Esophagus squamous epithelium (tissue), 5 donors: ENCODE measurements around the gene SLC35E2B. TPM values are rescaled to one million over a fixed set of nuclear protein-coding genes. Genes with fewer than 3 reads are reported as not detected.
"Not testable (repeated sequence)": the region's sequence is repeated elsewhere in the genome, so short reads cannot be mapped to it uniquely, and the experiment has no call there.

Source experiments
- DNase-seq: peaks from one replicate; lab custom pipeline; 2025; lab: John Stamatoyannopoulos, UW
- H3K27ac ChIP-seq, 4 donors: fragments of 200-600 bp; sonication (generic); one replicate each; pipeline ENCODE4 v1.5.1; 2016 to 2019; ENCODE audit warnings: mild to moderate bottlenecking in 1 of 4
- H3K27me3 ChIP-seq, 4 donors: fragments of 200-600 bp; sonication (generic); 1 replicate in 3 of 4; 2 replicates in 1 of 4; pipeline versions ENCODE4 v1.5.1 to v1.6.0; 2017 to 2021; ENCODE audit warnings: antibody characterized with exemption in 1 of 4
- H3K36me3 ChIP-seq, 3 donors: fragments of 200-600 bp; sonication (generic); one replicate each; pipeline ENCODE4 v1.5.1; 2016 to 2019
- H3K4me1 ChIP-seq, 3 donors: fragments of 200-600 bp; sonication (generic); one replicate each; pipeline ENCODE4 v1.5.1; 2017 to 2019
- H3K4me3 ChIP-seq, 4 donors: fragments of 200-600 bp; sonication (generic); 1 replicate in 3 of 4; 2 replicates in 1 of 4; pipeline ENCODE4 v1.5.1; 2016 to 2019; ENCODE audit warnings: mild to moderate bottlenecking in 2 of 4, moderate library complexity in 1 of 4
- H3K9me3 ChIP-seq, 3 donors: fragments of 200-600 bp; sonication (generic); one replicate each; pipeline ENCODE4 v1.5.1; 2016 to 2019
- CTCF ChIP-seq, 6 experiments: fragments of 450-650 bp in 4 of 6; fragments of 200-600 bp in 2 of 6; sonication (generic) in 2 of 6; IDR thresholded peaks; one replicate each; pipeline ENCODE4 v1.5.1; 2016 to 2019; ENCODE audit warnings: antibody characterized with exemption in 6 of 6, mild to moderate bottlenecking in 4 of 6, moderate library complexity in 4 of 6
- POLR2A ChIP-seq, 4 donors: fragments of 450-650 bp; IDR thresholded peaks; one replicate each; pipeline ENCODE4 v1.6.1; 2017; ENCODE audit warnings: antibody characterized with exemption in 4 of 4, mild to moderate bottlenecking in 4 of 4, moderate library complexity in 3 of 4
- WGBS, 2 donors: methylation state at CpG; one replicate each; pipeline ENCODE4 v1.1.5; 2018; 5-methylcytosine and 5-hydroxymethylcytosine counted together
- intact Hi-C: fragments of 100-400 bp; cut with DNase I; formaldehyde crosslinking; loops from one replicate; pipeline ENCODE4 v1.15.0; 2022
- total RNA-seq, 4 donors: library from RNA; depleted of rRNA; stranded (reverse); fragments of >200 nt; gene quantifications; one replicate each; pipeline ENCODE4 v1.1.0, GENCODE V29; 2016
- donor health status: DM: yes; HTN: yes; CAD: no.

The SLC35E2B gene
- total RNA-seq, 4 donors from 2014 or later, result 13.2 to 34.3 (median 25.7) TPM

DNA sequence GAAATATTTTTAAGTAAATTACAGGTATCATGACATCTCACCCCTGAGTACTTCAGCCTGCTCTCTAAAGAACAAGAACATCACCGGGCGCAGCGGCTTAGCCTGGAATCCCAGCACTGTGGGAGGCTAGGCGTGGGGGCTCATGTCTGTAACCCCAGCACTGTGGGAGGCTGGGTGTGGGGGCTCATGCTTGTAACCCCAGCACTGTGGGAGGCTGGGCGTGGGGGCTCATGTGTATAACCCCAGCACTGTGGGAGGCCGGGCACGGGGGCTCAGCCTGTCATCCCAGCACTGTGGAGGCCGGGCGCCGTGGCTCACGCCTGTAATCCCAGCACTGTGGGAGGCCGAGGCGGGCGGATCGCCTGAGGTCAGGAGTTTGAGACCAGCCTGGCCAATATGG, 26.1 kb downstream of the SLC35E2B start:
- TF ChIP-seq CTCF (IDR thresholded peaks at IDR 0.05) (no peak), POLR2A (IDR thresholded peaks at IDR 0.05) (no peak)
- Histone ChIP-seq H3K27me3 (no peaks in the 10 kb centered on the region), H3K9me3 (no peaks in the 10 kb centered on the region), H3K36me3 (peaks cover 19 to 69% (median 27%) of the 10 kb centered on the region in 3 donors), H3K4me1 (peaks cover 0 to 12% (median 0%) of the 10 kb centered on the region in 3 donors), H3K27ac (no peak overlapping the region), H3K4me3 (no peak overlapping the region)
- WGBS, 2 donors, result 70 to 92% methylated on average over 2 to 10 of the region's 15 CpGs
- DNase-seq, result no peak
- intact Hi-C loops, result no loop called here

- H3K9me3 ChIP-seq, result no peaks in the 10 kb centered on the region
- 98% methylated on average over 7 of the region's 25 CpGs; no CpG with 5 or more reads in 1 of the 2 donors for WGBS, 2 donors
- TF ChIP-seq CTCF (IDR thresholded peaks at IDR 0.05), result peak in 4 of 6 experiments; percentile 16 to 44 (median 24)
- no peak for TF ChIP-seq POLR2A (IDR thresholded peaks at IDR 0.05)
- no peak overlapping the region for H3K27ac ChIP-seq
- peaks cover 19 to 62% (median 27%) of the 10 kb centered on the region in 3 donors for H3K36me3 ChIP-seq
- no peaks in the 10 kb centered on the region for H3K27me3 ChIP-seq
- intact Hi-C loops, result no loop called here
- DNase-seq, result no peak
- no peak overlapping the region for H3K4me3 ChIP-seq
- peaks cover 0 to 12% (median 0%) of the 10 kb centered on the region in 3 donors for H3K4me1 ChIP-seq
Observed at GRCh38 chr1:1665815-1666251, 26.8 kb downstream of the SLC35E2B start.

- peaks cover 0 to 12% (median 0%) of the 10 kb centered on the region in 3 donors for H3K4me1 ChIP-seq
- H3K4me3 ChIP-seq, result no peak overlapping the region
- H3K27me3 ChIP-seq, result no peaks in the 10 kb centered on the region
- WGBS, 2 donors, result 89 to 93% methylated on average over 7 to 16 of the region's 27 CpGs
- no peak for DNase-seq
- intact Hi-C loops, result no loop called here
- H3K27ac ChIP-seq, result no peak overlapping the region
- no peaks in the 10 kb centered on the region for H3K9me3 ChIP-seq
- no peak for TF ChIP-seq CTCF (IDR thresholded peaks at IDR 0.05)
- no peak for TF ChIP-seq POLR2A (IDR thresholded peaks at IDR 0.05)
- peaks cover 19 to 55% (median 27%) of the 10 kb centered on the region in 3 donors for H3K36me3 ChIP-seq
Observed at GRCh38 chr1:1664941-1665814, 27.4 kb downstream of the SLC35E2B start.

GRCh38 chr1:1664318-1664717, 28.3 kb downstream of the SLC35E2B start:
- H3K27me3 ChIP-seq, intact Hi-C loops, DNase-seq, H3K9me3 ChIP-seq, H3K4me3 ChIP-seq, H3K27ac ChIP-seq: not testable (repeated sequence)
- 30 to 62% methylated on average over 2 to 3 of the region's 11 CpGs for WGBS, 2 donors
- Histone ChIP-seq H3K36me3 (peaks cover 14 to 47% (median 24%) of the 10 kb centered on the region in 3 donors), H3K4me1 (peaks cover 0 to 20% (median 2%) of the 10 kb centered on the region in 3 donors)

DNA sequence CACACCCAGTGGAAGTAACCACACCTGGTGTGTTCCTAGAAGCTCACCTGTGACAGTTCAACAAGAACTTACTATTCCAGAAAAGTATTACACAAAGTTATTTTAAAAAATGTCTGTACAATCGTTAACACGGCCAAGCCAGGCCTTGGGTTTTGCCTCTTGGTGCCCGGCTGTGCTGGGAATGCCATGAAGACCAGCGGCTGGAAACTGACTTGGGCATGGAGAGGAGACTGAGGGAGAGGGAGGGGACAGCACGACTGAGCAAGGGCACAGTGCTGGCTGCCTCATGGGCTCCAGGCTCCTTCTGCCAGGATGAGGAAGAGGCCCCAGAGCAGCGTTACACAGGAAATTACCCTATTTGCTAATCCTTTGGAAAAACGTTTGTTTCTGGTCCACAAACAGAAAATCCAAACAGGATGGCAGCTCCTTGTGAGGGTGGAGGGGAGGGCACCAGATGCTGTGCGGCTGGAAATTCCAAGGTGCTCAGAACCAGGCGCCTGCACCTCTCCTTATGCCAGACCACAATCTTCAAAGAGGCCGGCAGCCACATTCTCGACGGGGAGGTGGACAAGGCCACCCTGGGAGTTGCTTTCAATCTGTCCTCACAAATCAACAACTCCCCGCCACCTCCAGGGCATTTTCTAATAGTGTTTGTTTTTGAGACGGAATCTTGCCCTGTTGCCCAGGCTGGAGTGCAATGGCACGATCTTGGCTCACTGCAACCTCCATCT, 29.6 kb downstream of the SLC35E2B start:
- intact Hi-C loops, H3K9me3 ChIP-seq, H3K4me3 ChIP-seq, DNase-seq, H3K27me3 ChIP-seq: not testable (repeated sequence)
- WGBS, 2 donors, result 70% methylated on average over 9 to 15 of the region's 15 CpGs
- Histone ChIP-seq H3K4me1 (peaks cover under 1 to 22% (median 2%) of the 10 kb centered on the region in 3 donors), H3K36me3 (peaks cover 14 to 34% (median 20%) of the 10 kb centered on the region in 3 donors), H3K27ac (peak overlapping the region in 3 of 4 donors; percentile 50 to 69 (median 64))

- H3K27me3 ChIP-seq, H3K4me3 ChIP-seq, H3K9me3 ChIP-seq, DNase-seq, intact Hi-C loops: not testable (repeated sequence)
- H3K27ac ChIP-seq, result peak overlapping the region in 3 of 4 donors; percentile 50 to 69 (median 64)
- peaks cover 2 to 26% (median 2%) of the 10 kb centered on the region in 3 donors for H3K4me1 ChIP-seq
- 39 to 67% methylated on average over 3 to 4 of the region's 9 CpGs for WGBS, 2 donors
- peaks cover 14 to 28% (median 20%) of the 10 kb centered on the region in 3 donors for H3K36me3 ChIP-seq
Observed at GRCh38 chr1:1662392-1662791, 30.2 kb downstream of the SLC35E2B start.
